GM12891 (cell line): ENCODE data around the gene HOXB3.

ENCODE experiments used
- PAX5 ChIP-seq: IDR thresholded peaks from 2 replicates; pipeline ENCODE4 v1.6.1; 2011; ENCODE audit warnings: low read length, moderate library complexity, mild to moderate bottlenecking; ENCODE audit not compliant: insufficient read depth, severe bottlenecking
- POLR2A ChIP-seq: IDR thresholded peaks from 2 replicates; pipeline ENCODE4 v1.6.1; 2011; ENCODE audit warnings: low read depth, low read length, control low read depth
- POLR2AphosphoS5 ChIP-seq: IDR thresholded peaks from 2 replicates; pipeline ENCODE4 v1.6.1; 2011; ENCODE audit warnings: low read depth, low read length, control low read depth
- POU2F2 ChIP-seq: IDR thresholded peaks from 2 replicates; pipeline ENCODE4 v1.6.1; 2011; ENCODE audit warnings: low read depth, mild to moderate bottlenecking, control low read depth, low read length, moderate library complexity
- SPI1 ChIP-seq: IDR thresholded peaks from 2 replicates; pipeline ENCODE4 v1.6.1; 2011; ENCODE audit warnings: low read depth, low read length, control low read depth
- TAF1 ChIP-seq: IDR thresholded peaks from 2 replicates; pipeline ENCODE4 v1.6.1; 2011; ENCODE audit warnings: low read depth, low read length, control low read depth

GRCh38 chr17:48515925-48516900 lies 73.8 kb downstream of the HOXB3 start:
- no peak for TF ChIP-seq TAF1
- no peak for TF ChIP-seq PAX5
- no peak for TF ChIP-seq POLR2A
- no peak for TF ChIP-seq POLR2AphosphoS5
- TF ChIP-seq POU2F2, result no peak
- no peak for TF ChIP-seq SPI1
